Adrenal gland (tissue), 5 donors: ENCODE results near the gene DFFB.

Experiments used
- CTCF ChIP-seq, 6 experiments: fragments of 450-650 bp in 4 of 6; fragments of 200-600 bp in 2 of 6; sonication (generic) in 1 of 6; IDR thresholded peaks; 1 replicate in 5 of 6; 2 replicates in 1 of 6; pipeline versions ENCODE4 v1.5.1 to v1.8.0; 2016 to 2021; ENCODE audit warnings: antibody characterized with exemption in 6 of 6, mild to moderate bottlenecking in 2 of 6, moderate library complexity in 1 of 6
- POLR2A ChIP-seq, 2 donors: fragments of 450-650 bp; IDR thresholded peaks; one replicate each; pipeline ENCODE4 v1.6.1; 2017; ENCODE audit warnings: antibody characterized with exemption in 2 of 2, mild to moderate bottlenecking in 2 of 2, moderate library complexity in 1 of 2
- donor health status: DM: no; HTN: no; CAD: no.

DNA sequence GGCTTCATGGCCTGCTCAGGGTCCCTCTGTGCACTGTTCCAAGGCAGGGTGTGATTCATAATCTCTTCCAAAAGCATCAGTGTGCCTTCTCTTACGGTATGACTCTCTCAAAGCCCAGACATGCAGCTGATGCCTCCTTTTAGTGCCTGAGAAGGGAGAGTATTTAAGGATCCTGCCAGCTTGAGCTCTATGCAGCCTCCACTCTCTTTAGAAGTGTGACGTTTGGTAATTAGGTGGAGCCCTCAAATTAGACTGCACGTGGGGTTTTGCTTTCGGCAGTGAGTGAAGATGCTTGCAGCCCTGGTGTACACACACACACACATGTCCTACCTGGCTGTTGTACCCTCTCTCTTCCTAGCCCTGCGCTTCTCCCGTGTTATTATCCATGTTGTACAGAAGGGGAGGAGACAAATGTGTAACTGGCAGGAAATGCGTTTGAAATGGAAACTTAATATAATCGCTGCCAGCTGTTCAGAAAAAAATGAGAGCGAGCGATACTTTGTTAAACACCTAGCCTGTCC lies 45.4 kb downstream of the DFFB start:
- TF ChIP-seq CTCF (IDR thresholded peaks at IDR 0.05) (no peak), POLR2A (IDR thresholded peaks at IDR 0.05) (no peak)
